GM18909 (cell line): ENCODE results near the gene XPR1.

Experiments used
- ATAC-seq: cut with Tn5 transposase; IDR thresholded peaks from one replicate; pipeline ENCODE4 v1.9.1; 2021; ENCODE audit warnings: mild to moderate bottlenecking; ENCODE audit not compliant: unreplicated experiment, poor library complexity

Gene XPR1

GRCh38 chr1:180631766-180632325 lies at the start of gene XPR1:
Gene XPR1, plus strand, starts transcription at chr1:180632022. Its CDS starts 180 bp downstream, at chr1:180632202.
- peak; percentile 98 for ATAC-seq

- no peak for ATAC-seq
Measured at GRCh38 chr1:180584869-180585268, 47.0 kb upstream of the XPR1 start.

DNA sequence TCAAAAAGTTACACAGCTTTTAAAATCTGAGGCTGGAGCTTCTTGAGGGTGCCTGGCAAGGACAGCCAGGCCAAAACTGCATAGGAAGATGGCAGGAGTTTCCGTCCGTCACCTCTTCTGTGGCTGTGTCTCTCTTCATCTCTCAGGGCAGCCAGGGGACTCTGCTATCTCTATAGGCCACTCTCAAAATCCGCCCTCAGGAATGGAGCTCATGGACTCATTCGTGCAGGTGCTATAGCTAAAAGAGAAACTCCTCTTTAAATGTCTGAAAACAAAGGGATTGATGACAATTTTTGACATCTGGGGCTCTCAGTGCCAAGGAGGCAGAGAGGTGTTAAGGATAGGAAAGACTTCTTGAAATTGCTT lies 45.8 kb upstream of the XPR1 start:
- no peak for ATAC-seq

- ATAC-seq: no peak
Measured at GRCh38 chr1:180586671-180587155, 45.1 kb upstream of the XPR1 start.

DNA sequence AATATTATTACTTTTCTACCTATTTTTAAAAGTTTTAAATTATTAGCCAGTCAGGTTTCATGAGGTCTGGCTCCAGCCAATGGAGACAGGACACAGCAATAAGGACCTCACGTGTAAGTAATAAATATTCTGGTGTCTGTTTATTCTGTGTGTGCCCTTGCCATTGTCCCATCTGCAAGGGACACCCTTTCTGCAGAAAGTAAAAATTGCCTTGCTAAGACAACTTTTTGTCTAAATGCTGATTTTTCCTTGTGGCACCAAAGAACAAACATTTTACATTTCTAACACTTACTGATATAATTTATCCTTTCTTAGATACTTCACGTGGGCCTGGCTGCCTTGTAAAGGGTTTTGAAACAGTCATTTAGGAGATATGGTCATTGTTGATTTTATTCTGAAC lies 43.7 kb upstream of the XPR1 start:
- no peak for ATAC-seq

- ATAC-seq: no peak
Measured at GRCh38 chr1:180590889-180591288, 40.9 kb upstream of the XPR1 start.

- ATAC-seq: no peak
Measured at GRCh38 chr1:180593382-180593781, 38.4 kb upstream of the XPR1 start.

DNA sequence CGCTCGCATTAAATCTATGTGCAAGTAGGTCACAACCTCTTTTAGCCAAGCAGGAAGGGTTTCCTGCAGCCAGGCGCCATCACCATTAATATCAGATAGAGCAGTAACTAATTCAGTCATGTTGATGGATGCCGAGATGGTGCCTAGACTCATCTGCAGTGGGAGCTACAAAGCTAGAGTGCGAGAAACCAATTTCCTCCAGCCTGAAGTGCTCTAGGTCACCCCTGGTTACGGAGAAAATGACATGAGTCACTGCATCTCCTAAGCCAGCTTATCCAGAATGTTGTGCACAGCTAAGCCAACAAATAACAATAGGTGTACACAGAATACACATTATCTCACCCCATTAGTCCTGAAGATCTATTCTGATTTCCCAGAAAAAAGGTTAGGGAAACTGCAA lies 37.1 kb upstream of the XPR1 start:
- no peak for ATAC-seq

DNA sequence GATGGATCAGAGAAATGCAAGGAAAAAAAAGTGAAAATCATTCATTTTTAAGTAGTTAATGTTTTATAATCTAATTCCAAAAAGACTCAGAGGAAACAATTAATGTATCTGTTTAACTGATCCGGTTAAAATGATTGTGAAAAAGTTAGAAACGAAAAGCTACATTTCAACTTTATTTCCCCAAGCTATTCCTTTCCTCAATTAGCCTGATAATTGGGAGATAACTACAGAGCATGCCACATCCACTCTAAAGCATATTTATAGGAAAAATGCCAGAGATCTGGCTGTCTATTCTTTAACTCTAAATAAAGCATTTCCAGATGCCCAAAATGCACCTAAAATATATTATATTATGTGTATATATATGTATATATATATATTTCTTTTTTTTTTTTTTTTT lies 35.9 kb upstream of the XPR1 start:
- ATAC-seq: no peak

DNA sequence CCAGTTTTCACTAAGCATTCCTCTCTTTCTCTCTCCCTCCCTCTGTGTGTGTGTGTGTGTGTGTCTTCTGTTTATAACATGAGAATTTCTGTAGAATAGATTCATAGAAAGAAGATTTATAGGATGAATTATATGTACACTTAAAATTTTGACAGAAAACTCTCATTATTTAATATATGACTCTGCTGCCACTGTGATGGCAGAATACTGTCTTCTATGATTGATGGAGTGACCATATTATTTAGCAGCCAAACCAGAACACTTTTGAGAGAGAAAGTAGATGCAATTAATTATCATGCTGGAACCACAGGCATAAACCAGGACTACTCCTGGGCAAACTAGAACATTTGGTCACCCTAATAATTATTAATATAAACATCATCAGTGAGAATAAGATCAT lies 34.3 kb upstream of the XPR1 start:
- ATAC-seq: no peak

GRCh38 chr1:180598333-180598974 lies 33.4 kb upstream of the XPR1 start:
- no peak for ATAC-seq

- no peak for ATAC-seq
Measured at GRCh38 chr1:180600343-180600742, 31.5 kb upstream of the XPR1 start.

DNA sequence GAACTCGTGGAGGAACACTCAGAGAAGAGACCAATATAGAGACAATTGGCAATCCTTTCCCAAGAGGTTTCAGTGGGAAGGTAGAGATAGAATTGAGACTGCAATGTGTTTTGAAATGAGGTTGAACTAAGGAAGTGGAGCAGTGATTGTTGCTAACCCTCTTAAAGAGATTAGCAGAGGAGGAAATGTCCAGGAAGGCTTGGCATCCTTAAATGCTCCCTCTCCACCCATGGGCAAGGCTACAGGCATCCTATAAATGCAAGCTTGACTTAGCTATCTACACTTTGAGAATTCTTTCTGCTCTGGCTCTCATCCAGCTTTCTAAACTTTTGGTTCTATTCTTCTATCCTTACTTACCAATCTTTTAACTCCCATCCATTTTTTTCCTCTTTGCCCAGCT lies 30.3 kb upstream of the XPR1 start:
- no peak for ATAC-seq

DNA sequence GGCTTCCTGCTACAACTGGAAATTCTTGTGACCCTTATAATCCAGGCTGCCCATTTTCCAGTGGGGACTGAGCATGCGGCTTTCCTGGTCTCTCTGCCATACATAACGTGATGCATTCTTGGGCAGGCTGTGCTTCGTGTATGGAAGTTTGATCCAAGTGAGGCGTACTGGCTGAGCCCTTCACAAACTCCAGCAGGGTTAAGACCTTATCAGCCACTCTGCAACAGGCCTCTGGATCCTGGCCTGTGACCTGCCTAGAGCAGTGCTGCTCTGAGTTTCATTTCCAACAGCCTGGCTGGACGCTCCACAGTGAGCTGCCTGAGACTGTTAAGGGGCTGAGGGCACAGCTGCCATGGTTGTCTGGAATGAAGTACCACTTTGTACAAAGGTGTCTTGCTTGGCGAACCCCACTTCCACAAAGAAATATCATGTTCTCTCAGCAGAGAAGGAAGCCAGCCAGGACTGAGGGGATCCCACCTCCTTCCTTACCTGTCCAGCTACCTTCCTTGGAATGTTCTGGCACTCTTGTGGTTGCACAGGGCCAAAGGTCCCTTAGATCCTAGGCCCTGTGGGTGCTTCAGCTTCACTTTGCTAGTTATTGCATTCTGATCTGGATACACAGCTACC lies 28.5 kb upstream of the XPR1 start:
- no peak for ATAC-seq

GRCh38 chr1:180603850-180604226 lies 28.0 kb upstream of the XPR1 start:
- ATAC-seq: no peak

DNA sequence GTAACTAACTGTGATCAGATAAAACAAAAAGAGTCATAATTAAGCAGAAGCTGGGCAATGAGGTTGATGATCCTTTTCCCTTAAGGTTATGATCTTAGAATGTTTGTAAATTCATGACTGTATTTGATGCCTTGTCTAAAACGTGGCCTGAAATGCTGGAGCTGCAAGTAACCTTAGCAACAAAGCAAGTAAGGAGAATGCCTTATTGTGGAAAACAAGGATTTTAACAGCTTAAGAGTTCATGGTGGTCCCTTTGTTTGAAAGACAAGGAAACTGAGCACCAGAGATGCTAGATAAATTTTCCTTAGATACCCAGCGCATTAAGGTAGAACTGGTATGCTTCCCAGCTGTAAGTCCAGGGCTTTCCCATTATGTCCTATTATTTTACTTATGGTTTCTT lies 25.7 kb upstream of the XPR1 start:
- no peak for ATAC-seq

DNA sequence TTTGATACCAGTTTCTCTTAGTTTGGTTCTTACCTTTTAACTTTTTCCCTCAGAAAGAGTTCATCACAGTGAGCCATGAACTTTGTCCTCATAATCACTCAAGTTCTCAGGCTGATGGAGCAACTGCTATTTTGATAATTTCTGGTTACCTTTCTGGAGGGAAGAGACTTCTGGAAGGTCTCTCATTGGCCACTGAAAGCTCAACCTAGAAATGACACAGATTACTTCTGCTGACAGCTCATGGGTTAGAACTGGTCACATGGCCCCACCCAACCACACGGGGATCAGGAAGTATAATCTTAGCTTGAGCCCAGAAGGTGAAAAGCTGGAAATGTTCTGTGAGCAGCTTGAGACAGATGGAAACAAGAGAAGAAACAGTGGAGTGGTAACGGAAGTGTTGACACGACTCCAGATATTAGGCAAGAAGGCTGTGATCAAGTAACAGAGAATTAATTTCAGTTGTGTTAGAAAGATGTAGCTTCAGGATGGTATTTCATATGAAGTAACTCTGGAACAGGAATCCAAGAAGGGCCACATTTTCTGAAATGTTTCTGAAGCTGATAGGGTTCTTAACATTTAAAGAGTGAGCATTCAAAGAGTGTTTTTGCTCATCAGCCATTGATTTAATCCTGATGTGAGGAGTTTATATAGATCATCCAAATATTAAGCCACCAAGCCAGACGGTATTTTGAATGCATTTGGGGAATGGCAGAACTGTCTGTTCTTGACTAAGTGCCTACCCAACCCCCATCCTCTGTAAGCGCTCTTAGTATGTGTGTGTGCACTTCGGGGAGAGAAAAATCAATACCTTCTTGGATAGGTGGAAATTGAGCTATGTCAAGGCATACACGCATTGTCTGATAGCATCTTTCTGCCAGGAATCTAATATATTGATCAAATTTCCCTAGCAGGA lies 21.9 kb upstream of the XPR1 start:
- ATAC-seq: no peak

- no peak for ATAC-seq
Measured at GRCh38 chr1:180610556-180611015, 21.2 kb upstream of the XPR1 start.

GRCh38 chr1:180611016-180611930 lies 20.5 kb upstream of the XPR1 start:
- ATAC-seq: no peak

- ATAC-seq: no peak
Measured at GRCh38 chr1:180612632-180613031, 19.2 kb upstream of the XPR1 start.
